Panc1 (cell line): ENCODE results near the gene DLGAP4. TPM values are rescaled to one million over a fixed set of nuclear protein-coding genes. Genes with fewer than 3 reads are reported as not detected.

Experiments
- ATAC-seq: fragments of 200-7000 bp; cut with Tn5 transposase; 2 replicates; pipeline ENCODE4 v1.9.1; 2020; ENCODE audit warnings: mild to moderate bottlenecking, moderate library complexity
- BruUV-seq: library from RNA; stranded (reverse); fragments of 400-500 nt; replicated peaks from 2 replicates; lab custom pipeline; 2021; lab: Mats Ljungman, UMichigan
- CTCF ChIA-PET: fragments of 300-600 bp; sonication (Branson Sonifier 250); formaldehyde crosslinking; loops from one replicate; lab custom pipeline; 2022; ENCODE audit warnings: antibody characterized with exemption; lab: Charles Lee
- POLR2A ChIA-PET: fragments of 300-600 bp; sonication (Branson Sonifier 250); formaldehyde crosslinking; loops from one replicate; lab custom pipeline; 2022; ENCODE audit warnings: antibody characterized with exemption; lab: Charles Lee
- DNase-seq: peaks from one replicate; pipeline ENCODE4 v3.0.0-alpha.2; 2010; ENCODE audit warnings: low read depth, low spot score
- H3K27ac ChIP-seq: 2 replicates; pipeline ENCODE4 v1.5.1; 2011; ENCODE audit warnings: mild to moderate bottlenecking, low read length, inconsistent platforms
- H3K27me3 ChIP-seq: fragments of 200-500 bp; sonication (Bioruptor generic); 2 replicates; pipeline ENCODE4 v1.6.0; 2014; ENCODE audit warnings: low read length, inconsistent platforms; ENCODE audit not compliant: control insufficient read depth, insufficient read depth
- H3K36me3 ChIP-seq: fragments of 200-500 bp; sonication (Bioruptor generic); 2 replicates; pipeline ENCODE4 v1.5.1; 2014; ENCODE audit warnings: inconsistent platforms, mild to moderate bottlenecking, low read length, moderate library complexity; ENCODE audit not compliant: control insufficient read depth, insufficient read depth
- H3K4me1 ChIP-seq: 2 replicates; pipeline ENCODE4 v1.5.1; 2011; ENCODE audit warnings: inconsistent platforms, mild to moderate bottlenecking, low read length, moderate library complexity; ENCODE audit not compliant: control insufficient read depth, insufficient read depth
- H3K4me3 ChIP-seq, 2 experiments: 2 replicates each; pipeline ENCODE4 v1.5.1; 2011 to 2012; ENCODE audit warnings: low read depth in 2 of 2, low read length in 2 of 2, mild to moderate bottlenecking in 2 of 2, inconsistent platforms in 1 of 2, moderate library complexity in 1 of 2
- H3K9me3 ChIP-seq: fragments of 200-500 bp; sonication (Bioruptor generic); 2 replicates; pipeline ENCODE4 v1.5.1; 2014; ENCODE audit warnings: low read depth, mild to moderate bottlenecking, inconsistent platforms, low read length, moderate library complexity; ENCODE audit not compliant: control insufficient read depth, insufficient read depth
- POLR2AphosphoS5 ChIP-seq: IDR thresholded peaks from 2 replicates; pipeline ENCODE4 v1.6.1; 2012; ENCODE audit warnings: mild to moderate bottlenecking, low read depth, low read length, moderate library complexity
- SIN3A ChIP-seq: IDR thresholded peaks from 2 replicates; pipeline ENCODE4 v1.6.1; 2012; ENCODE audit warnings: low read depth, mild to moderate bottlenecking, low read length, moderate library complexity, borderline replicate concordance; ENCODE audit not compliant: insufficient read depth
- TCF7L2 ChIP-seq: IDR thresholded peaks from 2 replicates; pipeline ENCODE4 v1.6.1; 2011; ENCODE audit warnings: mild to moderate bottlenecking, low read depth, low read length, inconsistent platforms
- in situ Hi-C: cut with HindIII; loops from 2 replicates; pipeline ENCODE4 v1.10.0; 2016; ENCODE audit warnings: low sequenced_read_pairs, low pct_unique_long_range_greater_than_20kb
- intact Hi-C: fragments of 100-400 bp; cut with micrococcal nuclease; formaldehyde crosslinking; loops from one replicate; pipeline ENCODE4 v1.10.0; 2022; ENCODE audit not compliant: unreplicated experiment
- total RNA-seq: library from RNA; stranded (reverse); gene quantifications from one replicate; pipeline ENCODE4 v1.2.1, GENCODE V29; 2021; ENCODE audit not compliant: unreplicated experiment
- TF ChIP-seq, protein P1 (sequence below), 2 experiments: IDR thresholded peaks; 2 replicates each; pipeline ENCODE4 v1.6.1; 2011 to 2012; ENCODE audit warnings: low read depth in 2 of 2, control low read depth in 1 of 2, low read length in 1 of 2, mild to moderate bottlenecking in 1 of 2, moderate library complexity in 1 of 2; ENCODE audit not compliant: insufficient read depth in 1 of 2
- TF ChIP-seq, protein P2 (sequence below): fragments of 450-650 bp; IDR thresholded peaks from 2 replicates; pipeline ENCODE4 v1.5.1; 2017; ENCODE audit warnings: mild to moderate bottlenecking

Gene DLGAP4
- total RNA-seq, 1 experiment from 2014 or later, result 52.5 TPM

DNA sequence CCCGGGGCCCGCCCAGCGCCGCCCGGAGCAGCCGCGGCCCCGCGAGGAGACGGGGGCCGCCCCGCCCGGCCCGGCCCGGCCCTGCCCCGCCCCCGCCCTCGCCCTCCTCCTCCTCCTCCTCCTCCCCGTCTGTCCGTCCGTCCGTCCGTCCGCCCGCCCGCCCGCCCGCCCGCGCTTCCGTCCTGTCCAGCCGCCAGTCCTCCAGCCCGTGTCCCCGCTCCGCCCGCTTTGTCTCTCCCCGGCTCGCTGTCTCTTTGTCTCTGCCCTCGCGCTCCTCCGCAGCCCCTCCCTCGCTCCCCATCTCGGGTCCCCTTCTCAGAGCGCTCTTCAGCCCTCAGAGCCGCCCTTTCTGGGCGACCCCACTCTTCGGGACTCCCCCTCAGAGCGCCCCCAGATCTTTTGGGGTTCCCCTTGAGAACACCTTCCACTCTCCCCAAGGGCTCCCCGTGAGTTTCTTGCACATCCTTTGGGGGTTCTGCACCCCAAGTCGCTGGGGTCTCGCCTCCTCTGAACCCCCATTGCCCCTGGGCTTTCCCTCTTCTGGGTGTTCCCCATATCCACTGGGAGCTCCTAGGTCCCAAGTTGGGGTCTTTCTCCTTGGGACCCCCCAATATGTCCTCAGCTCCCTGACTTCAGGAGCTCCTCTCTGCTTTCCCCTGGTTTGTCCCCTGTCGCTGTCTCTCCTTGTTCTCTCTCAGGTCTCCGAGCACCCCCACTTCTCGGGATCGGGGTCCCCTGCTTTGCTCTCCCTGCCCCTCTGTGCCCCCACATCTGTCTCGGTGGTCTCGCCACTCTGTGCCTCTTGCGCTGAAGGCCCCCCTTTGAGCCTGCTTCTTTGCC is 155.7 kb downstream of the DLGAP4 start:
- Histone ChIP-seq H3K9me3 (no peaks in the 10 kb centered on the region), H3K4me1 (peaks cover 34% of the 10 kb centered on the region), H3K36me3 (no peaks in the 10 kb centered on the region), H3K27me3 (no peaks in the 10 kb centered on the region), H3K4me3 (peak overlapping the region; percentile 93 to 94), H3K27ac (peak overlapping the region; percentile 88)
- intact Hi-C loops, result no loop called here
- in situ Hi-C loops, result no loop called here
- POLR2A ChIA-PET, result no interaction called here
- no TSS peak for BruUV-seq
- ATAC-seq (peak; percentile 70), DNase-seq (no peak)
- TF ChIP-seq SIN3A, result no peak
- TF ChIP-seq, protein P1, sequence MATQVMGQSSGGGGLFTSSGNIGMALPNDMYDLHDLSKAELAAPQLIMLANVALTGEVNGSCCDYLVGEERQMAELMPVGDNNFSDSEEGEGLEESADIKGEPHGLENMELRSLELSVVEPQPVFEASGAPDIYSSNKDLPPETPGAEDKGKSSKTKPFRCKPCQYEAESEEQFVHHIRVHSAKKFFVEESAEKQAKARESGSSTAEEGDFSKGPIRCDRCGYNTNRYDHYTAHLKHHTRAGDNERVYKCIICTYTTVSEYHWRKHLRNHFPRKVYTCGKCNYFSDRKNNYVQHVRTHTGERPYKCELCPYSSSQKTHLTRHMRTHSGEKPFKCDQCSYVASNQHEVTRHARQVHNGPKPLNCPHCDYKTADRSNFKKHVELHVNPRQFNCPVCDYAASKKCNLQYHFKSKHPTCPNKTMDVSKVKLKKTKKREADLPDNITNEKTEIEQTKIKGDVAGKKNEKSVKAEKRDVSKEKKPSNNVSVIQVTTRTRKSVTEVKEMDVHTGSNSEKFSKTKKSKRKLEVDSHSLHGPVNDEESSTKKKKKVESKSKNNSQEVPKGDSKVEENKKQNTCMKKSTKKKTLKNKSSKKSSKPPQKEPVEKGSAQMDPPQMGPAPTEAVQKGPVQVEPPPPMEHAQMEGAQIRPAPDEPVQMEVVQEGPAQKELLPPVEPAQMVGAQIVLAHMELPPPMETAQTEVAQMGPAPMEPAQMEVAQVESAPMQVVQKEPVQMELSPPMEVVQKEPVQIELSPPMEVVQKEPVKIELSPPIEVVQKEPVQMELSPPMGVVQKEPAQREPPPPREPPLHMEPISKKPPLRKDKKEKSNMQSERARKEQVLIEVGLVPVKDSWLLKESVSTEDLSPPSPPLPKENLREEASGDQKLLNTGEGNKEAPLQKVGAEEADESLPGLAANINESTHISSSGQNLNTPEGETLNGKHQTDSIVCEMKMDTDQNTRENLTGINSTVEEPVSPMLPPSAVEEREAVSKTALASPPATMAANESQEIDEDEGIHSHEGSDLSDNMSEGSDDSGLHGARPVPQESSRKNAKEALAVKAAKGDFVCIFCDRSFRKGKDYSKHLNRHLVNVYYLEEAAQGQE (IDR thresholded peaks at IDR 0.05; ENCODE audit: insufficient read depth in 1 of 2, low read depth in 2 of 2, low read length in 1 of 2), result no peak
- no peak for TF ChIP-seq TCF7L2
- TF ChIP-seq POLR2AphosphoS5, result no peak
- TF ChIP-seq, protein P2, sequence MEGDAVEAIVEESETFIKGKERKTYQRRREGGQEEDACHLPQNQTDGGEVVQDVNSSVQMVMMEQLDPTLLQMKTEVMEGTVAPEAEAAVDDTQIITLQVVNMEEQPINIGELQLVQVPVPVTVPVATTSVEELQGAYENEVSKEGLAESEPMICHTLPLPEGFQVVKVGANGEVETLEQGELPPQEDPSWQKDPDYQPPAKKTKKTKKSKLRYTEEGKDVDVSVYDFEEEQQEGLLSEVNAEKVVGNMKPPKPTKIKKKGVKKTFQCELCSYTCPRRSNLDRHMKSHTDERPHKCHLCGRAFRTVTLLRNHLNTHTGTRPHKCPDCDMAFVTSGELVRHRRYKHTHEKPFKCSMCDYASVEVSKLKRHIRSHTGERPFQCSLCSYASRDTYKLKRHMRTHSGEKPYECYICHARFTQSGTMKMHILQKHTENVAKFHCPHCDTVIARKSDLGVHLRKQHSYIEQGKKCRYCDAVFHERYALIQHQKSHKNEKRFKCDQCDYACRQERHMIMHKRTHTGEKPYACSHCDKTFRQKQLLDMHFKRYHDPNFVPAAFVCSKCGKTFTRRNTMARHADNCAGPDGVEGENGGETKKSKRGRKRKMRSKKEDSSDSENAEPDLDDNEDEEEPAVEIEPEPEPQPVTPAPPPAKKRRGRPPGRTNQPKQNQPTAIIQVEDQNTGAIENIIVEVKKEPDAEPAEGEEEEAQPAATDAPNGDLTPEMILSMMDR, result no peak
- CTCF ChIA-PET, result no interaction called here

DNA sequence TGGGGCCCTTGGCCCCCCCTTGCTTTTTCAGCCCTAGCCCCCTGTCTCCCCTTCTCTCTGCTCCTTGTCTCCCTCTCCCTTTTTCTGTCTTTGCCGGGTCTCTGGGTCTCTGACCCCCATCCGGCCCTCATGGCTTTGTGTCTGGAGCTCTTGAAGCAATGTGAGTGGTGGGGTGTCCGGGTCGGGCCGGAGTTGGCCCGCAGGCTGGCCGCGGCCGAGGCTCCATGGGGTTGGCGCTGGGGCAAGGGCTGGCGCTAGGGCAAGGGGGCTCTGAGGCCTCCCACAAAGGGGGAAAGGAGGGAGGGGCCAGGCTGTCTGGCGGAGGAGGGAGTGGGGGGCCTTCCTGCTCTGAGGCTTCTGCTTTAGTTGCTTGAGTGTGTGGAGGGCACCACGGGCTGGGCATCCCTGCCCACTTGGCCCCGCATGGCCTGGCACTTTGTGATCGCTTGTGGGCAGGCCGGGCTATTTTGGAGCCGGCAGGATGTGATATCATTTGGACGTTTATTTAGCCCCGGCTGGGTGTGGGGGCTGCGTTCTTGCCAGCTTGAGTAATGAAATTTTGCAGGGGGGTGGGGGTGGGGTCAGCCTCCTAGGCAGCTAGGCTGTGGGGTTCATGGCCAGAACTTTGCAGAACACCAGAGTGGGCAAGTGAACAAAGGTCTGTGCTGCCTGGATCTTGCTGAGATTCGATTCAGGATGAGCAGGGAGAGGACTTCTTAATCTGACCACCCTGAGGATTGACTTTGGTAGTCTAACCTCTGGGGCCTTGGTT is 156.5 kb downstream of the DLGAP4 start:
- Histone ChIP-seq H3K4me3 (peak overlapping the region; percentile 93 to 94), H3K36me3 (no peaks in the 10 kb centered on the region), H3K4me1 (peaks cover 42% of the 10 kb centered on the region), H3K27me3 (no peaks in the 10 kb centered on the region), H3K27ac (peak overlapping the region; percentile 88), H3K9me3 (no peaks in the 10 kb centered on the region)
- in situ Hi-C loops (no loop called here), intact Hi-C loops (no loop called here)
- DNase-seq, result no peak
- TF ChIP-seq POLR2AphosphoS5 (no peak), SIN3A (no peak), TCF7L2 (no peak)
- TF ChIP-seq, protein P1 (IDR thresholded peaks at IDR 0.05; ENCODE audit: insufficient read depth in 1 of 2, low read depth in 2 of 2, low read length in 1 of 2), result no peak
- TF ChIP-seq, protein P2, result no peak
- ATAC-seq, result no peak
- no TSS peak for BruUV-seq
- CTCF ChIA-PET, result no interaction called here
- POLR2A ChIA-PET, result no interaction called here
